Stimulated activated CD4-positive, alpha-beta T cell treated with anti-CD3 and anti-CD28 coated beads, Interleukin-4, amount 100 ng/mL, for 48 hours (primary cell): Measurements from ENCODE around the gene GAPVD1.
"Not testable (repeated sequence)": the region's sequence is repeated elsewhere in the genome, so short reads cannot be mapped to it uniquely, and the experiment has no call there.

ENCODE experiments used
- DNase-seq, 2 donors: peaks; one replicate each; pipeline ENCODE4 v3.0.0-alpha.2; 2020; ENCODE audit warnings: low read depth in 2 of 2

Gene GAPVD1, protein sequence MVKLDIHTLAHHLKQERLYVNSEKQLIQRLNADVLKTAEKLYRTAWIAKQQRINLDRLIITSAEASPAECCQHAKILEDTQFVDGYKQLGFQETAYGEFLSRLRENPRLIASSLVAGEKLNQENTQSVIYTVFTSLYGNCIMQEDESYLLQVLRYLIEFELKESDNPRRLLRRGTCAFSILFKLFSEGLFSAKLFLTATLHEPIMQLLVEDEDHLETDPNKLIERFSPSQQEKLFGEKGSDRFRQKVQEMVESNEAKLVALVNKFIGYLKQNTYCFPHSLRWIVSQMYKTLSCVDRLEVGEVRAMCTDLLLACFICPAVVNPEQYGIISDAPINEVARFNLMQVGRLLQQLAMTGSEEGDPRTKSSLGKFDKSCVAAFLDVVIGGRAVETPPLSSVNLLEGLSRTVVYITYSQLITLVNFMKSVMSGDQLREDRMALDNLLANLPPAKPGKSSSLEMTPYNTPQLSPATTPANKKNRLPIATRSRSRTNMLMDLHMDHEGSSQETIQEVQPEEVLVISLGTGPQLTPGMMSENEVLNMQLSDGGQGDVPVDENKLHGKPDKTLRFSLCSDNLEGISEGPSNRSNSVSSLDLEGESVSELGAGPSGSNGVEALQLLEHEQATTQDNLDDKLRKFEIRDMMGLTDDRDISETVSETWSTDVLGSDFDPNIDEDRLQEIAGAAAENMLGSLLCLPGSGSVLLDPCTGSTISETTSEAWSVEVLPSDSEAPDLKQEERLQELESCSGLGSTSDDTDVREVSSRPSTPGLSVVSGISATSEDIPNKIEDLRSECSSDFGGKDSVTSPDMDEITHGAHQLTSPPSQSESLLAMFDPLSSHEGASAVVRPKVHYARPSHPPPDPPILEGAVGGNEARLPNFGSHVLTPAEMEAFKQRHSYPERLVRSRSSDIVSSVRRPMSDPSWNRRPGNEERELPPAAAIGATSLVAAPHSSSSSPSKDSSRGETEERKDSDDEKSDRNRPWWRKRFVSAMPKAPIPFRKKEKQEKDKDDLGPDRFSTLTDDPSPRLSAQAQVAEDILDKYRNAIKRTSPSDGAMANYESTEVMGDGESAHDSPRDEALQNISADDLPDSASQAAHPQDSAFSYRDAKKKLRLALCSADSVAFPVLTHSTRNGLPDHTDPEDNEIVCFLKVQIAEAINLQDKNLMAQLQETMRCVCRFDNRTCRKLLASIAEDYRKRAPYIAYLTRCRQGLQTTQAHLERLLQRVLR (N-terminal part only)

DNA sequence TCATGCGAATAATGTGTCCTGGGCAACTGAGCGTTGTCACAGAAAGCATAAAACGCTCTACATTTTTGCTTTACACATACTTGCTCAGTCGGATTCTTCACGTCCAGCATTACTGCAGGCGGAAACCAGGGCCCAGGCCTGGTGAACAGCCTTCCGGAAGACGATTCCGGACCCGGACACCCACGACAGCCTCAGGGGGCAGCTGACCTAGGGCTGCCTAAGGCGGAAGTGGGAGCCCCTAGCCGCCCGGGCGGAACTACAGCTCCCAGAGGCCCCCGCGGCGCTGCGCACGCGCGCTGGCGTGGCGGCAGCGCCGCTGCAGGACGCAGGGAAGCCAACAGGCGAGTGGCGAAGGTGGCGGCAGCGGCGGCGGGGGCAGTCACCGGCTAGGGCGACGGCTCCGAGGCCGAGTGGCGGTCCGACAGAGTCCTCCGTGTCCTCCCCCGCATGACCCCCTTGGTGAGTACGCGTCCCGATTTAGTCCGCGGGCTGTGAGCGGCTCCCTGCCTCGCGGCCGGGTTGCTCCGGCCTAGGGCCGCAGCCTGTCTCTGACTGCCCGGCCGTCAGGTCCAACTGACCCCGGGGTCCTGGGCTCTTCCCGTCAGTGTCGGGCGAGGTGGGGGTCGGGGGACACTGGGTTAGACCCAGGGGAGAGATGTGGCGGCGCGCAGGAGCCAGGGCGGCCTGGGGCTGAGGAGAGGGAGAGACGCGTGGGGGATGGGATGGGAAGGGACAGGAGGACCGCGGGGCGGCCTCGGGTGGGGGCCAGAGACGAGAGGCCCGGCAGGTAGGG, at the start of gene GAPVD1:
Gene GAPVD1, plus strand, starts transcription at position 326 of the 793 bp plus-strand sequence. CDS start 37,096 bp downstream, outside the sequence.
- DNase-seq: peak; percentile 83

DNA sequence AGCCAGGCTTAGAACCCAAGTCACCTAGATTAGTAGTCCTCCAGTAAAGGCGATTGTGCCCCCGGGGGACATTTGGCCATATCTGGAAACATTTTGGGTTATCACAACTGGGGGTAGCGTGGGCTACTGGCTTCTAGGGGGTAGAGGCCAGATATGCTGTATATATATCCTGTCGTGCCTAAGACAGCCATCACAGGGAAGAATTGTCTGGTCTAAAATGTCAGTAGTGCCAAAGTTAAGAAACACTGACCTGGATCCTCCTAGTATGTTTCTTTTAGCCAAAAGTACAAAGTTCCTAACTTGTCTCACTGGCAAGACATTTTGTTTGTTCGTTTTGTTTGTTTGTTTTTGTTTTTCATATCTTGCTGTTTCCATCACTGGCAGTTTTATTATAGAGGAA, 47.4 kb upstream of the GAPVD1 start:
- DNase-seq: no peak

DNA sequence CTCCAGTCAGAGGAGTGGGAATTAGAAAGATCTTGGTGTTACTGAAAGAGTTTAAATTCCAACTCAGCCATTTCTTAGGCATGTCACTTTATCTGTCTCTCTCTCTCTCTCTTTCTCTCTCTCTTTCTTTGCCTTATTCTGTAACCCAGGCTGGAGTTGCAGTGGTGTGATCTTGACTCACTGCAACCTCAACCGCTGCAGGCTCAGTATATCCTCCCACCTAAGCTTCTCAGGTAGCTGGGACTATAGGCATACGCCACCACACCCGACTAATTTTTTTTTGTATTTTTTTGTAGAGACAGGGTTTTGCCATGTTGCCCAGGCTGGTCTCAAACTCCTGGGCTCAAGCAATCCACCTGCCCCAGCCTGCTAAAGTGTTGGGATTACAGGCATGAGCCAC, 43.0 kb upstream of the GAPVD1 start:
- DNase-seq: no peak

DNA sequence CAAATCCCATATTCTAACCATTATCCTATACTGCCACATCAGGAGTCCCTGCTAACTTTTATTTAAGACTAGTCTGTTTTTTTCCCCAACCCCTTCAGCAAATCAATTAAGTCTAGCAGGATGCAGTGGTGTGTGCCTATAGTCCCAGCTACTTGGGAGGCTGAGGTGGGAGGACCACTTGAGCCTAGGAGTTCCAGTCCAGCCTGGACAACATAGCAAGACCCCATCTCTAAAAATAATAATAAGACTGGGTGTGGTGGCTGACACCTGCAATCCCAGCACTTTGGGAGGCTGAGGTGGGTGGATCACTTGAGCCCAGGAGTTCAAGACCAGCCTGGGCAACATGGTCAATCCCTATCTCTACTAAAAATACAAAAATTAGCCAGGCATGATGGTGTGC, 36.8 kb upstream of the GAPVD1 start:
- not testable (repeated sequence) for DNase-seq

DNA sequence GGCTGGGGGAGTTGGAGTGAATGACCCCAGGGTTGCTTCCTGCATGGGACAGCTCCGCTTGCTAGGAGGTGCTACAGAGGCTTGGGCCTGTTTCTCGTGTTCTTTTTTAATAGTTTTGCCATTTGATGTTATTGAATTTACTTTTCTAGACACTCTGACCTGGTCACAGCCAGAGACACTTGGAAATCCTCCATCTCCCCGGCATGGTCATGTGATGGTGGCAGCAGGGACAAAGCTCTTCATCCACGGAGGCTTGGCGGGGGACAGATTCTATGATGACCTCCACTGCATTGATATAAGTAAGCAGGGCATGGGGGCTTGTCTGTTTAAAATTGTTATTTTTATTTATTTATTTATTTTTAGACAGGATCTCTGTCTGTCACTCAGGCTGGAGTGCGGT, 33.9 kb upstream of the GAPVD1 start:
- no peak for DNase-seq

DNA sequence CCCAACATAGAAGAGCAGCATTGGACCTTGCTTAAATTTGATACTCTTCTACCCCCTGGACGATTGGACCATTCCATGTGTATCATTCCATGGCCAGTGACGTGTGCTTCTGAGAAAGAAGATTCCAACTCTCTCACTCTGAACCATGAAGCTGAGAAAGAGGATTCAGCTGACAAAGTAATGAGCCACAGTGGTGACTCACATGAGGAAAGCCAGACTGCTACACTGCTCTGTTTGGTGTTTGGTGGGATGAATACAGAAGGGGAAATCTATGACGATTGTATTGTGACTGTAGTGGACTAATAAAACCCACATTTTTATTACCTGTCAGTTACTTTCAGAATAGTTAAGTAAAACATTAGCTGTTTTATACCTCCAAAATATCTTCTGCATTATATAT, 27.9 kb upstream of the GAPVD1 start:
- DNase-seq: no peak

DNA sequence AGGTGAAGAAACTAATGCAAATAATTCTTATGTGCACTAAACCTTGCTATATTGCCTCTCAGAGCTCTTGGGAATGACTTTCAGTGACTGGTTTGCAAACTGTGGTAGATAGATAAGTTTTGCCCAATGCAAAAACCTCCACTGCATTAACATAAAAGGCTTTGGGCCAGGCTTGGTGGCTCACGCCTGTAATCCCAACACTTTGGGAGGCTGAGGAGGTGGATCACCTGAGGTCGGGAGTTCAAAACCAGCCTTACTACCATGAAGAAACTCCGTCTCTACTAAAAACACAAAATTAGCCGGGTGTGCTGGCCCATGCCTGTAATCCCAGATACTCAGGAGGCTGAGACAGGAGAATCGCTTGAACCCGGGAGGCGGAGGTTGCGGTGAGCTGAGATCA, 27.5 kb upstream of the GAPVD1 start:
- not testable (repeated sequence) for DNase-seq

DNA sequence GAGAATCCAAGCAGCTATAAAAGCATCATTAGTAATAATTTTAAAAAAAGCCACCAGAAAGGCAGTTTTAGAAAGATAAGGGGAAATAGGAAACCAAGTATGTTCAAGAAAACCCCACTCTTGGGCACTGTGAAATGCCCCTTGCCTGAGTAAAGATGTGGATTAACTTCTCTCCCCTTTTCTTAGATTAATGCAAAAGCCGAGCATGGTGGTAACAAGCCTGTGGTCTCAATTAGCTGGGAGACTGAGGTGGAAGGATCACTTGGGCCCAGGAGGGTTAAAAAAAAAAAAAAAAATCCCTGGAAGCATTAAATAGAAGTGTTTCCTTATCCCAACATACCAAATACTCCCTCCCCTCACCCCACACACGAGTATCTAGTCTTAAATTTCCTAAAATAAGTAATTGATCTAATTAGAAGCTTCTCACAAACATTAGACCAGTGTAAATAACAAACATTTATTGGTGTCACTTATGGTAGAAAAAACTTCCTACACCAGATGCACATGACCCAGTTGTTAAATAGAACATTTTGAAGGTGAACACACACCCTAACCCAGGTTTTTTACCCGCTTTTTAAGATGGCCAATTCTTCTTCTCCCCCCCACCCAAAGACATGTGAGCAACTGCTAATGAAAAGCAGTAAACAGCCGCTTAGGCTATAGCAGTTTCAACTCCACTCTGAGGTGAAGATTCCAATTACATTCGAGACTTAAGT, 25.7 kb upstream of the GAPVD1 start:
- no peak for DNase-seq

DNA sequence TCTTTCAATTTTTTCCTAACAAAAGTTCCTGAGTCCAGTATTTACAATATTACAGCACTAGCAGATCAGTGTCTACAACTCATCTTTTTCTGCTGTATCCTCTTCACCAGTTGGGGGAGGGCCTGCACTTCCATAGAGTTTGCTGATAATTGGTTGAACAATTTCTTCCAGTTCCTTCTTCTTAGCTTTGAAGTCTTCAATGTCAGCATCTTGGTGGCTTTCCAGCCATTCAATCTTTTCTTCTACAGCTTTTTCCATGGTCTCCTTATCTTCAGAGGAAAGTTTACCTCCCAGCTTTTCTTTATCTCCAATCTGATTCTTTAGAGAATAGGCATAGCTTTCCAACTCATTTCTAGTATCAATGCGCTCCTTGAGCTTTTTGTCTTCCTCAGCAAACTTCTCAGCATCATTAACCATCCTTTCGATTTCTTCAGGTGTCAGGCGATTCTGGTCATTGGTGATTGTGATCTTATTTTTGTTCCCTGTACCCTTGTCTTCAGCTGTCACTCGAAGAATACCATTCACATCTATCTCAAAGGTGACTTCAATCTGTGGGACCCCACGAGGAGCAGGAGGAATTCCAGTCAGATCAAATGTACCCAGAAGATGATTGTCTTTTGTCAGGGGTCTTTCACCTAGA, 25.0 kb upstream of the GAPVD1 start:
- not testable (repeated sequence) for DNase-seq

DNA sequence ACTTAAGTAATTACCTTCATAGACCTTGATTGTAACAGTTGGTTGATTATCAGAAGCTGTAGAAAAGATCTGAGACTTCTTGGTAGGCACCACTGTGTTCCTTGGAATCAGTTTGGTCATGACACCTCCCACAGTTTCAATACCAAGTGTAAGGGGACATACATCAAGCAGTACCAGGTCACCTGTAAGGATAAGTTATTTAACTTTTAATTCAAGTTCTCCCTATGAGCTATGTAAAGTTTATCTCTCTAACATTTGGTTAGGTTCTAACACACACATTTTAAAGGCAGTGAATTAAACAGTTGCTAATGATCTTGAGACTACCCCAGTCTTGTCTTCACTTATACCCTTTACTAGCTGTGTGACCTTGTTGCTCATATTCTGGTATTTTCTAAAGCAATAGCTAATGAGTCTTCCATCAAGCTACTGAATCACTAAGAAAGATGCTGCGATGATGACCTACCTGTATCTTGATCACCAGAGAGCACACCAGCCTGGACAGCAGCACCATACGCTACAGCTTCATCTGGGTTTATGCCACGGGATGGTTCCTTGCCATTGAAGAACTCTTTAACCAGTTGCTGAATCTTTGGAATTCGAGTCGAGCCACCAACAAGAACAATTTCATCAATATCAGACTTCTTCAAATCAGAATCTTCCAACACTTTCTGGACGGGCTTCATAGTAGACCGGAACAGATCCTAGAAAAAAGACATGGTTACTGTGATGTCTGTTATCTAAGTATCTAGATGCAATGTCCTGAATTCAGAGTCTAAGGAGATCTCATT, 23.3 kb upstream of the GAPVD1 start:
- DNase-seq: no peak

DNA sequence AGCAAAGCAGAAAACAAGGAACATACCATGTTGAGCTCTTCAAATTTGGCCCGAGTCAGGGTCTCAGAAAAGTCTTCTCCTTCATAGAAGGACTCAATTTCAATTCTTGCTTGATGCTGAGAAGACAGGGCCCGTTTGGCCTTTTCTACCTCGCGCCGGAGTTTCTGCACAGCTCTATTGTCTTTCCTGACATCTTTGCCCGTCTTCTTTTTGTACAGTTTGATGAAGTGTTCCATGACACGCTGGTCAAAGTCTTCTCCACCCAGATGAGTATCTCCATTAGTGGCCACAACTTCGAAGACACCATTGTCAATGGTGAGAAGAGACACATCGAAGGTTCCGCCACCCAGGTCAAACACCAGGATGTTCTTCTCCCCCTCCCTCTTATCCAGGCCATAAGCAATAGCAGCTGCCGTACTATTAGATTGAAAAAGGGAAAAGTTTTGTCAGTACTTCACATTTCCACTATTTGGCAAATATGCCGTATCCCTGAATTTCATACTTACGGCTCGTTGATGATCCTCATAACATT, 22.6 kb upstream of the GAPVD1 start:
- no peak for DNase-seq

DNA sequence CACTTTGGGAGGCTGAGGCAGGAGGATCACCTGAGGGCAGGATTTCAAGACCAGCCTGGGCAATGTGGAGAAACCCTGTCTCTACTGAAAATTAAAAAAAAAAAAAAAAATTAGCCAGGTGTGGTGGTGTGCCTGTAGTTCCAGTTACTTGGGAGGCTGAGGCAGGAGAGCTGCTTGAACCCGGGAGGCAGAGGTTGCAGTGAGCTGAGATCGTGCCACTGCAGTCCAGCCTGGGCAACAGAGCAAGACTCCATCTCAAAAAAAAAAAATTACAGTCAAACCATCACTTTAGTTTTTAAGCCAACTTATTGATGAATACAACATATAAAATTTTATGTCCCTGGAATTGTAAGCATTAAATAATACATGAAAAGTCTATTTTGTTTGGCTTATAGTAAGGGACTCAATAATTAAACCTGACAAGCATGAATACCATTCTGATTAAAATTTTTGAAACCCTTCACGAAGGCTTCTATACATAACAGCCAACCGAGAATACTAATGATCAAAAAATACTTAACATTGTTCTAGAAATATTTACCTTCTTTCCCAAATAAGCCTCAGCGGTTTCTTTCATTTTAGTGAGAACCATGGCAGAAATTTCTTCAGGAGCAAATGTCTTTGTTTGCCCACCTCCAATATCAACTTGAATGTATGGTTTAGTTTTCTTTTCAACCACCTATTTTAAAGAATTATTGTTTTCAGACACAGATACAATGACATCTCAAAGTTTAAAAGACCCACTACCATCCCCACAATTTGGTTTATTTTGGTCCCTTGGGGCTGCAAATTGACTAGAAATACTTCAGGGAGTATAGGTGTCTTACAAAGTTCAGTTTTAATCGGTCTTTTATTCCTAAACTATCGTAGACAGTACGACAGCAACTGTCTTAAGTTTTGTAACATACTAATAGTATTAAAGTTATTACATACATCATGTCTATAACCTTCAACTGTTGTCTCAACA, 21.7 kb upstream of the GAPVD1 start:
- DNase-seq: no peak

DNA sequence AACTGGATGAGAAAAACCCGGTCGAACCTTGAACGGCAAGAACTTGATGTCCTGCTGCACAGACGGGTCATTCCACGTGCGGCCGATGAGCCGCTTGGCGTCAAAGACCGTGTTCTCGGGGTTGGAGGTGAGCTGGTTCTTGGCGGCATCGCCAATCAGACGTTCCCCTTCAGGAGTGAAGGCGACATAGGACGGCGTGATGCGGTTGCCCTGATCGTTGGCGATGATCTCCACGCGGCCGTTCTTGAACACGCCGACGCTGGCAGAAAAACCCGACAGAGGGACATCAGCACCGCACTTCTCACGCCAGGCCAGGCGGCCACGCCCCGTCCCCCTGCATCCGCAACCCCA, 21.0 kb upstream of the GAPVD1 start:
- peak; percentile 22 to 33 for DNase-seq

DNA sequence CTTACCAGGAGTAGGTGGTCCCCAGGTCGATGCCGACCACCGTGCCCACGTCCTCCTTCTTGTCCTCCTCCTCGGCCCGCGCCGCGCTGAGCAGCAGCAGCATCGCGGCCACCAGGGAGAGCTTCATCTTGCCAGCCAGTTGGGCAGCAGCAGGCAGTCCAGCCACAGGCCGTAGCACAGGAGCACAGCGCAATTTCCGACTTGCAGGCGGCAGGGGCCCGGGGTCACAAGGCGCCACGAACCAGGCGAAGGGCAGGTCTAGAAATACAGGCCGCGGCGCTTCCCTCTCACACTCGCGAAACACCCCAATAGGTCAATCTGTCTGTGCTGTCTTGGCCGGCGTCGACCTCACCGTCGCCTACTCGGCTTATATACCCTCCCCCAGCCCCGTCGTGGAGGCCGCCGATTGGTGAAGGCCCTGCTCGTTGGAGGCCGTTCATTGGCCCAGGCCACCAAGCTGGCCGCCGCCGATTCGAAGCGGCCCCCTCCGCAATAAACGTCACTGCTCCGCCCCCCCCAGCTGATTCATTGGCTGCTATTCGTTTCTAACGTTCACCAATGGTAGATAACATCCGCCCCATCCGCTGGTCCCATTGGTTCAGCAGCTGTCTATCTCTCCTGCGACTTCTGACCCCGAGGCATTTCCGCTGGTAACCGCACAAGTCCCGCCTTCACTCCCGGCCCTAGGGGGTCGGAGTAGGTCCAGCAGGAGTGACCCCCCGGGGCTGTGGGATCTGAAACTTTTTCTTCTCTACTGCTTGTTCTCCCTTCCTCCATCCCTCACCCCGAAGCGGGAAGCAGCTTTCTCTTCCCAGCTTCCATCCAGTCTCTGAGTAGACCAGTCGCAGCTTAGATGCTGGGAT, 20.4 kb upstream of the GAPVD1 start, which contains the start of gene HSPA5:
Gene HSPA5, minus strand, starts transcription at position 344 of the 863 bp plus-strand sequence. Its CDS starts 217 bp downstream, at position 127.
- DNase-seq: peak; percentile 99

DNA sequence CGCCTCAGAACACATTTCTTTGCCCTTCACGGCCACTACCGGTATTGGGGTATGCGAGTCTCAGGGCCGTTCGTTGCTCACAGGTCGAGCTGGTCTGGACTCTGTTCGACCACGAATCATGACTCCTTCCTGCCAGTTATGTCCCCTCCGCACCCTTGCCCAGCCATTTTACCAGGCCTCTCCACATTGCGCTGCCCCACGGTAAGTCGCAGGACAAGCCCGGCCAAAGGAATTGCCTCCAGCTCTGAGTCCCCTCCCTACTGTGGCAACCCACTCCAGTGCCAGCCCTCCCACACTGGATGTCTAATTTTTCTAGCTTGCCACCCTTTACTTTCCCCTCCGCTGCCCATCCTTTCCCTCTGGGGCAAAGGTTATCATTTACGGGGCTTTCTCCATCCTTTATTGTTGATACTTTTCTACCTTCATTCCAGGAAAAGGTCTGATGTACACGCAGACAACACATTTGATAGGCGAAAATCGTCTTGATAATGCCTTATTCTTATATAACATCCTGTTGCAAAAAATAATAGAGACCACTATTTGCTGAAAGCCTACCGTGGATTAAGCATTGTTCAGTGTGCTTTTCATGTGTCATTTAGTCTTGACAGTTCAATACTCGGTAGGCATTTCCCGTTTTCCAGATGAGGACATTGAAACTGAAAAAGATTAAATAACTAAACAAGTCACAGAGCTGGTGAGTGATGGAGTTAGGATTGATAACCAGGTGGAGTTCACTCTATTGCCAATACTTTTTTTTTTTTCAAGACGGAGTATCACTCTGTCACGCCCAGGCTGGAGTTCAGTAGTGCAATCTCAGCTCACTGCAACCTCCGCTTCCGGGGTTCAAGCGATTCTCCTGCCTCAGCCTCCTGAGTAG, 19.5 kb upstream of the GAPVD1 start:
- DNase-seq: no peak

DNA sequence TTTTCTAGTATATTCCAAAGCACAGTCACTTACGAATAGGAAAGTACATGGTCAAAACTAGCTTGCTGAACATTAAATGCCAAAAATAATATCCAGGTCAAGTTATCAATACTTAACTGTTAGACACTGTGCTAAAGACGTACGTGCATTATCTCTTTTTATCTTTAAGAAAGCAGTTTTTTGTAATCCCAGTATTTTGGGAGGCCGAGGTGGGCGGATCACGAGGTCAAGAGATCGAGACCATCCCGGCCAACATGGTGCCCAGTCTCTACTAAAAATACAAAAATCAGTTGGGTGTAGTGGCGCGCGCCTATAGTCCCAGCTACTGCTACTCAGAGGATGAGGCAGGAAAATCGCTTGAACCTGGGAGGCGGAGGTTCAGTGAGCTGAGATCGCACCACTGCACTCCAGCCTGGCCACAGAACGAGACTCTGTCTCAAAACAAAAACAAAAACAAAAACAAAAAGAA, 17.8 kb upstream of the GAPVD1 start:
- DNase-seq: no peak
